GM23338 (cell line): Measurements from ENCODE around the gene ITGB7. TPM values are rescaled to one million over a fixed set of nuclear protein-coding genes. Genes with fewer than 3 reads are reported as not detected.

ENCODE experiments used
- ATAC-seq: fragments of 200-7000 bp; cut with Tn5 transposase; 3 replicates; pipeline ENCODE4 v1.9.1; 2020
- DNase-seq: peaks from one replicate; pipeline ENCODE4 v3.0.0-alpha.2; 2015; ENCODE audit warnings: low spot score
- H2AFZ ChIP-seq: fragments of 200-600 bp; sonication (generic); 2 replicates; pipeline ENCODE4 v1.8.0; 2016; ENCODE audit warnings: antibody characterized with exemption, mild to moderate bottlenecking, moderate library complexity
- H3F3A ChIP-seq: fragments of 200-600 bp; sonication (generic); replicated peaks from 2 replicates; pipeline ENCODE4 v1.8.0; 2017; ENCODE audit warnings: antibody characterized with exemption, mixed run types, low read depth
- H3K27ac ChIP-seq: fragments of 200-600 bp; sonication (generic); 2 replicates; pipeline ENCODE4 v1.6.1; 2016; ENCODE audit warnings: low read depth
- H3K27me3 ChIP-seq: fragments of 200-600 bp; sonication (generic); 2 replicates; pipeline ENCODE4 v1.8.0; 2016; ENCODE audit warnings: mild to moderate bottlenecking, mixed run types, moderate library complexity; ENCODE audit not compliant: insufficient read depth
- H3K36me3 ChIP-seq: fragments of 200-600 bp; sonication (generic); 2 replicates; pipeline ENCODE4 v1.8.0; 2016; ENCODE audit warnings: mild to moderate bottlenecking; ENCODE audit not compliant: insufficient read depth
- H3K4me1 ChIP-seq: fragments of 200-600 bp; sonication (generic); 2 replicates; pipeline ENCODE4 v1.8.0; 2016; ENCODE audit warnings: mild to moderate bottlenecking, moderate library complexity; ENCODE audit not compliant: insufficient read depth
- H3K4me2 ChIP-seq: fragments of 200-600 bp; sonication (generic); 2 replicates; pipeline ENCODE4 v1.7.1; 2017; ENCODE audit warnings: mixed run types
- H3K4me3 ChIP-seq: fragments of 200-600 bp; sonication (generic); 2 replicates; pipeline ENCODE4 v1.6.1; 2016; ENCODE audit warnings: mixed run types
- H3K79me2 ChIP-seq: fragments of 200-600 bp; sonication (generic); replicated peaks from 2 replicates; pipeline ENCODE4 v1.8.0; 2017; ENCODE audit warnings: mild to moderate bottlenecking; ENCODE audit not compliant: insufficient read depth
- H3K9me2 ChIP-seq: fragments of 200-600 bp; sonication (generic); 2 replicates; pipeline ENCODE4 v1.8.0; 2017; ENCODE audit not compliant: insufficient read depth
- H4K20me1 ChIP-seq: fragments of 200-600 bp; sonication (generic); replicated peaks from 2 replicates; pipeline ENCODE4 v1.8.0; 2017; ENCODE audit warnings: mild to moderate bottlenecking; ENCODE audit not compliant: insufficient read depth
- H3K27ac Mint-ChIP-seq: 2 replicates; pipeline ENCODE4 v1.8.0; 2020; ENCODE audit warnings: inconsistent platforms, mild to moderate bottlenecking, moderate library complexity, mixed read lengths
- H3K27me3 Mint-ChIP-seq: 3 replicates; pipeline ENCODE4 v1.8.0; 2022; ENCODE audit warnings: low read depth, mild to moderate bottlenecking, moderate library complexity, mixed read lengths, inconsistent platforms; ENCODE audit not compliant: insufficient read depth, poor library complexity
- H3K36me3 Mint-ChIP-seq: 3 replicates; pipeline ENCODE4 v1.8.0; 2021; ENCODE audit warnings: low read depth, mild to moderate bottlenecking, inconsistent platforms, moderate library complexity, mixed read lengths
- H3K4me1 Mint-ChIP-seq: 3 replicates; pipeline ENCODE4 v1.8.0; 2020; ENCODE audit warnings: mild to moderate bottlenecking, inconsistent platforms, mixed read lengths
- H3K4me3 Mint-ChIP-seq: 3 replicates; pipeline ENCODE4 v1.8.0; 2021; ENCODE audit warnings: moderate library complexity, mild to moderate bottlenecking, inconsistent platforms, mixed read lengths
- H3K9me3 Mint-ChIP-seq: 3 replicates; pipeline ENCODE4 v1.8.0; 2020; ENCODE audit warnings: moderate library complexity, mild to moderate bottlenecking, inconsistent platforms, mixed read lengths
- CREB1 ChIP-seq: fragments of 250-450 bp; sonication (Bioruptor Pico); IDR thresholded peaks from 2 replicates; pipeline ENCODE4 v1.5.0; 2020; ENCODE audit warnings: low read depth, mild to moderate bottlenecking, moderate library complexity
- CTCF ChIP-seq, 2 experiments: fragments of 200-600 bp in 1 of 2; sonication (generic) in 1 of 2; conservative IDR thresholded peaks; 2 replicates each; pipeline versions ENCODE4 v1.5.1 to v1.6.1; 2016 to 2017; ENCODE audit warnings: antibody characterized with exemption in 2 of 2, low read depth in 2 of 2, mild to moderate bottlenecking in 2 of 2, moderate library complexity in 1 of 2
- ETS1 ChIP-seq: IDR thresholded peaks from 2 replicates; pipeline ENCODE4 v1.6.1; 2016; ENCODE audit warnings: antibody characterized with exemption
- EZH2 ChIP-seq: fragments of 200-600 bp; sonication (generic); IDR thresholded peaks from one replicate; pipeline ENCODE4 v1.8.0; 2017; ENCODE audit warnings: antibody characterized with exemption, mild to moderate bottlenecking, low read depth; ENCODE audit not compliant: unreplicated experiment
- EZH2phosphoT487 ChIP-seq: fragments of 200-600 bp; sonication (generic); IDR thresholded peaks from one replicate; pipeline ENCODE4 v1.8.1; 2018; ENCODE audit warnings: antibody characterized with exemption; ENCODE audit not compliant: unreplicated experiment
- JUNB ChIP-seq: IDR thresholded peaks from one replicate; pipeline ENCODE4 v1.6.1; 2016; ENCODE audit warnings: antibody characterized with exemption; ENCODE audit not compliant: unreplicated experiment
- NANOG ChIP-seq: IDR thresholded peaks from 2 replicates; pipeline ENCODE4 v1.6.1; 2016; ENCODE audit warnings: antibody characterized with exemption, borderline replicate concordance
- POLR2AphosphoS5 ChIP-seq: IDR thresholded peaks from 2 replicates; pipeline ENCODE4 v1.6.1; 2016; ENCODE audit warnings: antibody characterized with exemption, low read depth
- REST ChIP-seq: IDR thresholded peaks from one replicate; pipeline ENCODE4 v1.6.1; 2018; ENCODE audit warnings: antibody characterized with exemption; ENCODE audit not compliant: unreplicated experiment
- STAT1 ChIP-seq: IDR thresholded peaks from one replicate; pipeline ENCODE4 v1.6.1; 2016; ENCODE audit warnings: antibody characterized with exemption; ENCODE audit not compliant: unreplicated experiment
- ZNF114 ChIP-seq: fragments of 250-450 bp; sonication (Bioruptor Pico); IDR thresholded peaks from 2 replicates; pipeline ENCODE4 v1.5.0; 2020; ENCODE audit warnings: mild to moderate bottlenecking, moderate library complexity
- ZNF331 ChIP-seq: fragments of 250-450 bp; sonication (Bioruptor Pico); IDR thresholded peaks from 2 replicates; pipeline ENCODE4 v1.5.0; 2020; ENCODE audit warnings: low read depth, mild to moderate bottlenecking, moderate library complexity
- ZNF462 ChIP-seq: fragments of 250-450 bp; sonication (Bioruptor Pico); IDR thresholded peaks from 2 replicates; pipeline ENCODE4 v1.5.0; 2020; ENCODE audit warnings: mild to moderate bottlenecking, moderate library complexity
- polyA plus RNA-seq: library from polyadenylated mRNA; unstranded; fragments of >200 nt; fragmentation: Nextera tagmentation; extraction: Ambion mirVana; gene quantifications from 2 replicates; pipeline ENCODE4 v1.2.1, GENCODE V29; 2016
- total RNA-seq: library from RNA; depleted of rRNA; stranded (reverse); fragments of >200 nt; shearing (Covaris generic); gene quantifications from 2 replicates; pipeline ENCODE4 v1.2.3, GENCODE V29; 2014

The ITGB7 gene
- total and polyA plus RNA-seq, 2 experiments from 2014 or later: 0.32 TPM; not detected in 1

- peaks cover 1% of the 10 kb centered on the region for H3K36me3 Mint-ChIP-seq
- H3K9me2 ChIP-seq: no peaks in the 10 kb centered on the region
- peaks cover 69% of the 10 kb centered on the region for H3K4me1 Mint-ChIP-seq
- H3K4me1 ChIP-seq: peaks cover 68% of the 10 kb centered on the region
- peak within 1 kb of the TSS; percentile 59; the same call in 1 of the 2 replicates for H3K27ac Mint-ChIP-seq
- H3K4me2 ChIP-seq: peak within 1 kb of the TSS; percentile 93
- peaks cover 15% of the 10 kb centered on the region; the same call in 1 of the 2 replicates for H3F3A ChIP-seq
- peak within 1 kb of the TSS; percentile 74; the same call in 1 of the 2 replicates for H3K27ac ChIP-seq
- H3K4me3 Mint-ChIP-seq: peak within 1 kb of the TSS; percentile 82
- H3K36me3 ChIP-seq: no peaks in the 10 kb centered on the region
- peak; percentile 26 for ATAC-seq
- H3K27me3 Mint-ChIP-seq: peaks cover 22% of the 10 kb centered on the region
- no peaks in the 10 kb centered on the region for H3K9me3 Mint-ChIP-seq
- no peaks in the 10 kb centered on the region for H4K20me1 ChIP-seq
- H3K27me3 ChIP-seq: no peaks in the 10 kb centered on the region
- peak within 1 kb of the TSS; percentile 84 for H3K4me3 ChIP-seq
- DNase-seq: peak; percentile 77
- peaks cover 4% of the 10 kb centered on the region; the same call in 1 of the 2 replicates for H3K79me2 ChIP-seq
- peak within 1 kb of the TSS; percentile 87 for H2AFZ ChIP-seq
- TF ChIP-seq EZH2phosphoT487 (no peak), ZNF114 (CRISPR knock-in tag) (no peak), ZNF331 (no peak), ETS1 (no peak), EZH2 (no peak), STAT1 (no peak), JUNB (no peak), POLR2AphosphoS5 (no peak), REST (no peak), CREB1 (CRISPR knock-in tag) (no peak), NANOG (no peak), ZNF462 (CRISPR knock-in tag) (no peak), CTCF (conservative IDR thresholded peaks at IDR 0.05; ENCODE audit: low read depth in 2 of 2) (no peak; a peak in 1 of 4 replicates)
Observed at GRCh38 chr12:53231921-53232645, 25.0 kb upstream of the ITGB7 start, which contains the start of gene RARG. TSS of gene RARG (minus strand) at chr12:53232209. CDS start at chr12:53227545, 4,664 bp downstream.
